GM12878 (cell line): ENCODE results near the gene CCDC106. TPM values are rescaled to one million over a fixed set of nuclear protein-coding genes. Genes with fewer than 3 reads are reported as not detected.

Experiments used
- ATAC-seq: fragments of 200-7000 bp; cut with Tn5 transposase; 3 replicates; pipeline ENCODE4 v1.9.1; 2020; ENCODE audit warnings: mild to moderate bottlenecking, moderate library complexity
- BruUV-seq: library from RNA; stranded (reverse); fragments of 400-500 nt; replicated peaks from 2 replicates; lab custom pipeline; 2021; lab: Mats Ljungman, UMichigan
- CTCF ChIA-PET: fragments of 300-600 bp; sonication (Branson Sonifier 250); formaldehyde crosslinking; extraction: SDS; loops from one replicate; lab custom pipeline; 2021; ENCODE audit warnings: inconsistent platforms; lab: Yijun Ruan, JAX
- POLR2A ChIA-PET: fragments of 350-600 bp; formaldehyde crosslinking; extraction: SDS; loops from one replicate; lab custom pipeline; 2021; ENCODE audit warnings: inconsistent platforms; lab: Charles Lee
- RAD21 ChIA-PET: fragments of 300-600 bp; sonication (Branson Sonifier 250); formaldehyde crosslinking; loops from one replicate; lab custom pipeline; 2023; ENCODE audit warnings: antibody characterized with exemption; ENCODE audit not compliant: unreplicated experiment; lab: Charles Lee
- SMC1A ChIA-PET: fragments of 300-600 bp; sonication (Branson Sonifier 250); formaldehyde crosslinking; loops from one replicate; lab custom pipeline; 2023; ENCODE audit not compliant: unreplicated experiment, uncharacterized antibody; lab: Charles Lee
- DNase-seq: peaks from one replicate; pipeline ENCODE4 v3.0.0-alpha.2; 2011; ENCODE audit warnings: low read depth, low spot score
- FAIRE-seq: peaks from 3 replicates; lab custom pipeline; 2011; peaks lifted over from hg19 to GRCh38; lab: Jason Lieb, UNC
- H2AFZ ChIP-seq: 2 replicates; pipeline ENCODE4 v1.6.0; 2011; ENCODE audit warnings: low read depth, low read length, control low read depth; ENCODE audit not compliant: control insufficient read depth
- H3K27ac ChIP-seq: 2 replicates; pipeline ENCODE4 v1.5.1; 2011; ENCODE audit warnings: control low read depth; ENCODE audit not compliant: control insufficient read depth, insufficient read depth
- H3K27me3 ChIP-seq, 2 experiments: replicated peaks in 1 of 2; 2 replicates each; pipeline versions ENCODE4 v1.6.0 to v1.6.1; 2011; ENCODE audit warnings: low read length in 1 of 2; ENCODE audit not compliant: control insufficient read depth in 2 of 2, insufficient read depth in 2 of 2
- H3K36me3 ChIP-seq, 2 experiments: 2 replicates each; pipeline ENCODE4 v1.5.1; 2011; ENCODE audit warnings: low read length in 1 of 2; ENCODE audit not compliant: control insufficient read depth in 2 of 2, insufficient read depth in 2 of 2
- H3K4me1 ChIP-seq: 2 replicates; pipeline ENCODE4 v1.6.1; 2011; ENCODE audit warnings: mild to moderate bottlenecking, low read length, moderate library complexity, mixed read lengths; ENCODE audit not compliant: control insufficient read depth, insufficient read depth
- H3K4me2 ChIP-seq: 2 replicates; pipeline ENCODE4 v1.6.0; 2011; ENCODE audit warnings: control low read depth; ENCODE audit not compliant: control insufficient read depth, insufficient read depth
- H3K4me3 ChIP-seq: fragments of 200-600 bp; sonication (generic); 2 replicates; pipeline ENCODE4 v1.5.1; 2016
- H3K79me2 ChIP-seq: 2 replicates; pipeline ENCODE4 v1.6.0; 2011; ENCODE audit warnings: low read length; ENCODE audit not compliant: control insufficient read depth, insufficient read depth
- H3K9ac ChIP-seq: 2 replicates; pipeline ENCODE4 v1.8.0; 2011; ENCODE audit warnings: low read length, control low read depth, mixed read lengths; ENCODE audit not compliant: control insufficient read depth, insufficient read depth
- H3K9me3 ChIP-seq: replicated peaks from 3 replicates; pipeline ENCODE4 v1.5.1; 2011; ENCODE audit warnings: mild to moderate bottlenecking, low read length; ENCODE audit not compliant: control insufficient read depth, insufficient read depth
- H4K20me1 ChIP-seq: 2 replicates; pipeline ENCODE4 v1.6.0; 2011; ENCODE audit not compliant: control insufficient read depth, insufficient read depth
- FOXM1 ChIP-seq: IDR thresholded peaks from 2 replicates; pipeline ENCODE4 v1.6.1; 2012; ENCODE audit warnings: low read depth, mild to moderate bottlenecking, inconsistent platforms, low read length, moderate library complexity
- KLF5 ChIP-seq: fragments of 450-650 bp; IDR thresholded peaks from 2 replicates; pipeline ENCODE4 v1.6.1; 2014; ENCODE audit warnings: mild to moderate bottlenecking; ENCODE audit not compliant: partially characterized antibody
- PML ChIP-seq: IDR thresholded peaks from 2 replicates; pipeline ENCODE4 v1.6.1; 2012; ENCODE audit warnings: low read length, inconsistent platforms
- POLR2A ChIP-seq: IDR thresholded peaks from 2 replicates; pipeline ENCODE4 v1.6.1; 2011; ENCODE audit warnings: low read depth, mild to moderate bottlenecking, low read length
- POLR2AphosphoS2 ChIP-seq: IDR thresholded peaks from 2 replicates; pipeline ENCODE4 v1.6.1; 2011; ENCODE audit warnings: low read depth, mild to moderate bottlenecking, low read length, improper control_type of control experiment, moderate library complexity
- RELA ChIP-seq: fragments of 450-650 bp; IDR thresholded peaks from 2 replicates; pipeline ENCODE4 v1.8.0; 2014; ENCODE audit warnings: borderline replicate concordance; ENCODE audit not compliant: partially characterized antibody
- ZZZ3 ChIP-seq: IDR thresholded peaks from 2 replicates; pipeline ENCODE4 v1.6.1; 2011; ENCODE audit warnings: low read depth; ENCODE audit not compliant: control insufficient read depth, insufficient read length
- WGBS: methylation state at CpG from one replicate; pipeline ENCODE4 v1.1.6; 2016; ENCODE audit warnings: low lambda C conversion rate; ENCODE audit not compliant: insufficient replicate concordance, insufficient coverage; ENCODE audit errors: missing lambda C conversion rate; 5-methylcytosine and 5-hydroxymethylcytosine counted together
- in situ Hi-C: fragments of 300-500 bp; cut with MboI; formaldehyde crosslinking; loops from 9 replicates; pipeline ENCODE4 v1.14.3; 2018; ENCODE audit warnings: mixed read lengths
- intact Hi-C: fragments of 100-400 bp; cut with micrococcal nuclease; formaldehyde crosslinking; loops from one replicate; pipeline ENCODE4 v1.14.2; 2022; ENCODE audit not compliant: unreplicated experiment
- polyA plus RNA-seq, 11 experiments: library from polyadenylated mRNA; depleted of rRNA in 4 of 11; unstranded in 6 of 11; stranded (reverse) in 5 of 11; fragments of >200 nt; fragmentation: Nextera tagmentation in 4 of 11; fragmentation: Illumina TruSeq in 1 of 11; extraction: Ambion mirVana in 4 of 11; extraction: Trizol in 1 of 11; gene quantifications; 1 replicate in 1 of 11; 2 replicates in 10 of 11; pipeline versions ENCODE4 v1.2.1 to v1.2.3, GENCODE V29; 2011 to 2016; ENCODE audit warnings: inconsistent platforms in 2 of 11, missing spikeins in 2 of 11, low read depth in 1 of 11
- total RNA-seq, 4 experiments: library from RNA; depleted of rRNA in 3 of 4; stranded (reverse); fragments of >200 nt in 3 of 4; fragmentation: Illumina TruSeq in 1 of 4; extraction: Trizol in 1 of 4; gene quantifications; 2 replicates each; pipeline versions ENCODE4 v1.2.1 to v1.2.3, GENCODE V29; 2013 to 2021
- TF ChIP-seq, protein P1 (sequence below): fragments of 450-650 bp; IDR thresholded peaks from 2 replicates; pipeline ENCODE4 v1.6.1; 2017; ENCODE audit warnings: mild to moderate bottlenecking, low read depth, inconsistent platforms; ENCODE audit not compliant: poor library complexity, severe bottlenecking
- TF ChIP-seq, protein P2 (sequence below): IDR thresholded peaks from 2 replicates; pipeline ENCODE4 v1.6.1; 2011; ENCODE audit warnings: low read depth, low read length, improper control_type of control experiment, borderline replicate concordance
- TF ChIP-seq, protein P3 (sequence below): fragments of 450-650 bp; formaldehyde crosslinking; IDR thresholded peaks from 2 replicates; pipeline ENCODE4 v1.4.0; 2020; ENCODE audit warnings: mild to moderate bottlenecking, moderate library complexity

Gene CCDC106
- total and polyA plus RNA-seq, 10 of the 15 experiments (the other 5 are each of a cell fraction or from before 2014, with no cell fraction given): 0.04 to 35.9 (median 19.8) TPM

DNA sequence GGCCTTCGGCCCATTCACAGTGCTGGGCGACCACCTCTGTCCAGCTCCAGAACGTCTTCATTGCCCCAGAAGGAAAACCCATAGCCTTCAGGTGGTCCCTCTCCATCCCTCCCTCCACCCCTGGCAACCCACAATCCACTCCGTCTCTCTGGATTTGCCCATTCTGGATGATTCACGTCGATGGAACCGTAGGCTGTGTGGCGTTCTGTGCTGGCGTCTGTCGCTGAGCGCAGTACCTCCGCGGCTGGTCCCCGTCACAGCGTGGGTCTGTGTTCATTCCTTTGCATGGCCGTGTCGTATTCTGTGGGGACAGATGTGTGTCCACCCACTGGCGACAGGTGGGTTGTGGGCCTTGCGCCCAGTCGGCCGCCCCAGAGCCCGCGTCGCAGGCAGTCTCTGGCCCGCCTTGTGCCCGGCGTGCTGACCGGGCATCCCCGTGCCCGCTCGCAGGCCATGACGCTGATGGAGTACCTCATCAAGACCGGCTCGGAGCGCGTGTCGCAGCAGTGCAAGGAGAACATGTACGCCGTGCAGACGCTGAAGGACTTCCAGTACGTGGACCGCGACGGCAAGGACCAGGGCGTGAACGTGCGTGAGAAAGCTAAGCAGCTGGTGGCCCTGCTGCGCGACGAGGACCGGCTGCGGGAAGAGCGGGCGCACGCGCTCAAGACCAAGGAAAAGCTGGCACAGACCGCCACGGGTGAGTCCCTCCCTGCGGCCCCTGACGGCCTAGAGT, 37.1 kb downstream of the CCDC106 start:
- H3K4me1 ChIP-seq: peaks cover 6% of the 10 kb centered on the region; the same call in 1 of the 2 replicates
- H3K27me3 ChIP-seq: no peaks in the 10 kb centered on the region
- RAD21 ChIA-PET: no interaction called here
- SMC1A ChIA-PET: no interaction called here
- POLR2A ChIA-PET: no interaction called here
- BruUV-seq: no TSS peak
- H3K9me3 ChIP-seq: no peaks in the 10 kb centered on the region
- CTCF ChIA-PET: no interaction called here
- DNase-seq (no peak), FAIRE-seq (no peak), ATAC-seq (no peak)
- no peak for TF ChIP-seq PML
- peak; percentile 54; the same call in 1 of the 2 replicates for TF ChIP-seq POLR2A
- 97% methylated on average over 56 of the region's 60 CpGs for WGBS
- intact Hi-C loops: no loop called here
- H3K9ac ChIP-seq: no peak overlapping the region
- H3K4me3 ChIP-seq: no peak overlapping the region
- H3K4me2 ChIP-seq: no peak overlapping the region
- no peak overlapping the region for H2AFZ ChIP-seq
- H4K20me1 ChIP-seq: peaks cover 12% of the 10 kb centered on the region
- H3K79me2 ChIP-seq: peaks cover 18% of the 10 kb centered on the region
- in situ Hi-C loops: no loop called here
- H3K27ac ChIP-seq: no peak overlapping the region
- H3K36me3 ChIP-seq: peaks cover 18 to 30% of the 10 kb centered on the region in 2 experiments

DNA sequence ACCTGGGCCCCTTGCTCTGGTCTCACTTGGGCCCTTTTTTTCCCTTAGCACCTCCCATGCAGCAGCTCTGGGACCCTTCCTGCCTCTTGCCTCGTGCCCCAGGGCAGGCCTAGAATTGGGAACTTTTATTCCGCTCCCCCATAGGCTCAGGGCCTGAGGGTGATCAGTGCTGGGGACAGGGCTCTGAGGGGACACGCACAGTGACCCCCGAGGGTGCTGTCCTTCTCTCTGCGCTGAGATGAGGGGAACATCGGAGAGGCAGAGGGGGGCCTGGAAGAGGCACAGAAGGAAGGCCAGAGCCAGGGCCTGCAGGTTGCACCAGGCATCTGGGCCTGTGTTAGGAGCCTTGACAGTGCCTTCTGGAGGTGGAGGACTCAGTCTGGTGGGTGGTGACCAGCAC, 37.8 kb downstream of the CCDC106 start:
- H3K9ac ChIP-seq: no peak overlapping the region
- no peak for TF ChIP-seq ZZZ3
- TF ChIP-seq, protein P1, sequence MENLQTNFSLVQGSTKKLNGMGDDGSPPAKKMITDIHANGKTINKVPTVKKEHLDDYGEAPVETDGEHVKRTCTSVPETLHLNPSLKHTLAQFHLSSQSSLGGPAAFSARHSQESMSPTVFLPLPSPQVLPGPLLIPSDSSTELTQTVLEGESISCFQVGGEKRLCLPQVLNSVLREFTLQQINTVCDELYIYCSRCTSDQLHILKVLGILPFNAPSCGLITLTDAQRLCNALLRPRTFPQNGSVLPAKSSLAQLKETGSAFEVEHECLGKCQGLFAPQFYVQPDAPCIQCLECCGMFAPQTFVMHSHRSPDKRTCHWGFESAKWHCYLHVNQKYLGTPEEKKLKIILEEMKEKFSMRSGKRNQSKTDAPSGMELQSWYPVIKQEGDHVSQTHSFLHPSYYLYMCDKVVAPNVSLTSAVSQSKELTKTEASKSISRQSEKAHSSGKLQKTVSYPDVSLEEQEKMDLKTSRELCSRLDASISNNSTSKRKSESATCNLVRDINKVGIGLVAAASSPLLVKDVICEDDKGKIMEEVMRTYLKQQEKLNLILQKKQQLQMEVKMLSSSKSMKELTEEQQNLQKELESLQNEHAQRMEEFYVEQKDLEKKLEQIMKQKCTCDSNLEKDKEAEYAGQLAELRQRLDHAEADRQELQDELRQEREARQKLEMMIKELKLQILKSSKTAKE: no peak
- TF ChIP-seq, protein P2, sequence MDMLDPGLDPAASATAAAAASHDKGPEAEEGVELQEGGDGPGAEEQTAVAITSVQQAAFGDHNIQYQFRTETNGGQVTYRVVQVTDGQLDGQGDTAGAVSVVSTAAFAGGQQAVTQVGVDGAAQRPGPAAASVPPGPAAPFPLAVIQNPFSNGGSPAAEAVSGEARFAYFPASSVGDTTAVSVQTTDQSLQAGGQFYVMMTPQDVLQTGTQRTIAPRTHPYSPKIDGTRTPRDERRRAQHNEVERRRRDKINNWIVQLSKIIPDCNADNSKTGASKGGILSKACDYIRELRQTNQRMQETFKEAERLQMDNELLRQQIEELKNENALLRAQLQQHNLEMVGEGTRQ: no peak
- TF ChIP-seq KLF5: no peak
- TF ChIP-seq POLR2AphosphoS2: no peak
- TF ChIP-seq, protein P3, sequence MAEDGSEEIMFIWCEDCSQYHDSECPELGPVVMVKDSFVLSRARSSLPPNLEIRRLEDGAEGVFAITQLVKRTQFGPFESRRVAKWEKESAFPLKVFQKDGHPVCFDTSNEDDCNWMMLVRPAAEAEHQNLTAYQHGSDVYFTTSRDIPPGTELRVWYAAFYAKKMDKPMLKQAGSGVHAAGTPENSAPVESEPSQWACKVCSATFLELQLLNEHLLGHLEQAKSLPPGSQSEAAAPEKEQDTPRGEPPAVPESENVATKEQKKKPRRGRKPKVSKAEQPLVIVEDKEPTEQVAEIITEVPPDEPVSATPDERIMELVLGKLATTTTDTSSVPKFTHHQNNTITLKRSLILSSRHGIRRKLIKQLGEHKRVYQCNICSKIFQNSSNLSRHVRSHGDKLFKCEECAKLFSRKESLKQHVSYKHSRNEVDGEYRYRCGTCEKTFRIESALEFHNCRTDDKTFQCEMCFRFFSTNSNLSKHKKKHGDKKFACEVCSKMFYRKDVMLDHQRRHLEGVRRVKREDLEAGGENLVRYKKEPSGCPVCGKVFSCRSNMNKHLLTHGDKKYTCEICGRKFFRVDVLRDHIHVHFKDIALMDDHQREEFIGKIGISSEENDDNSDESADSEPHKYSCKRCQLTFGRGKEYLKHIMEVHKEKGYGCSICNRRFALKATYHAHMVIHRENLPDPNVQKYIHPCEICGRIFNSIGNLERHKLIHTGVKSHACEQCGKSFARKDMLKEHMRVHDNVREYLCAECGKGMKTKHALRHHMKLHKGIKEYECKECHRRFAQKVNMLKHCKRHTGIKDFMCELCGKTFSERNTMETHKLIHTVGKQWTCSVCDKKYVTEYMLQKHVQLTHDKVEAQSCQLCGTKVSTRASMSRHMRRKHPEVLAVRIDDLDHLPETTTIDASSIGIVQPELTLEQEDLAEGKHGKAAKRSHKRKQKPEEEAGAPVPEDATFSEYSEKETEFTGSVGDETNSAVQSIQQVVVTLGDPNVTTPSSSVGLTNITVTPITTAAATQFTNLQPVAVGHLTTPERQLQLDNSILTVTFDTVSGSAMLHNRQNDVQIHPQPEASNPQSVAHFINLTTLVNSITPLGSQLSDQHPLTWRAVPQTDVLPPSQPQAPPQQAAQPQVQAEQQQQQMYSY: no peak
- no peak for TF ChIP-seq FOXM1
- no peak for TF ChIP-seq RELA

More for the DNA sequence above, 37.8 kb downstream of the CCDC106 start:
- intact Hi-C loops (no loop called here), in situ Hi-C loops (no loop called here)
- POLR2A ChIA-PET: no interaction called here
- H3K4me3 ChIP-seq: no peak overlapping the region
- peaks cover 12% of the 10 kb centered on the region for H4K20me1 ChIP-seq
- FAIRE-seq: no peak
- H3K27me3 ChIP-seq: no peaks in the 10 kb centered on the region
- H3K4me2 ChIP-seq: no peak overlapping the region
- 0 out of 2 replicates have a peak, but pooled peaks cover 3% of the 10 kb centered on the region for H3K4me1 ChIP-seq
- H2AFZ ChIP-seq: no peak overlapping the region
- no peaks in the 10 kb centered on the region for H3K9me3 ChIP-seq
- no peak for ATAC-seq
- 85% methylated on average over 6 of the region's 6 CpGs for WGBS
- CTCF ChIA-PET: no interaction called here
- SMC1A ChIA-PET: no interaction called here
- H3K36me3 ChIP-seq: peaks cover 20 to 32% of the 10 kb centered on the region in 2 experiments
- no TSS peak for BruUV-seq
- RAD21 ChIA-PET: no interaction called here
- H3K79me2 ChIP-seq: peaks cover 12% of the 10 kb centered on the region
- DNase-seq: no peak
- no peak overlapping the region for H3K27ac ChIP-seq
